ENCODE results near the gene IGSF8. TPM values are rescaled to one million over a fixed set of nuclear protein-coding genes. Genes with fewer than 3 reads are reported as not detected.

Gene IGSF8
- total RNA-seq, 1 experiment from 2014 or later, result 56.2 TPM

GRCh38 chr1:160130486-160130885 is 32.1 kb upstream of the IGSF8 start:
- H3K36me3 Mint-ChIP-seq (ENCODE audit: insufficient read depth in 1 of 3, low read depth in 3 of 3), result peaks cover 0 to 73% (median 72%) of the 10 kb centered on the region in 3 experiments; a peak in 6 of 7 replicates
- H2BK20ac ChIP-seq (ENCODE audit: low read depth, low read length, poor library complexity, severe bottlenecking), result no peak overlapping the region
- no peak overlapping the region for H3K4me2 ChIP-seq (ENCODE audit: insufficient read depth, insufficient read length, low read length)
- H3K27ac ChIP-seq (ENCODE audit: insufficient read length, low read depth, low read length), result no peak overlapping the region
- H3K56ac ChIP-seq (ENCODE audit: insufficient read length, low read depth, low read length), result no peak overlapping the region
- H3K4ac ChIP-seq (ENCODE audit: low read depth, low read length), result no peak overlapping the region
- H3K4me1 Mint-ChIP-seq, result peaks cover 0 to 6% of the 10 kb centered on the region in 2 experiments; a peak in 2 of 4 replicates
- H3K23ac ChIP-seq (ENCODE audit: insufficient read length, low read depth, low read length), result no peak overlapping the region
- no peak overlapping the region for H2AK5ac ChIP-seq (ENCODE audit: insufficient read length, low read length)
- H4K20me1 ChIP-seq (ENCODE audit: control insufficient read depth, insufficient read depth, insufficient read length), result no peaks in the 10 kb centered on the region
- no peak overlapping the region for H2BK15ac ChIP-seq (ENCODE audit: low read depth, low read length)
- no peak overlapping the region for H2AFZ ChIP-seq (ENCODE audit: low read length)
- peak overlapping the region in 1 of 2 experiments; percentile 24; a peak in 2 of 5 replicates for H3K4me3 Mint-ChIP-seq
- H3K23me2 ChIP-seq (ENCODE audit: insufficient read length, low read depth, low read length, poor library complexity, severe bottlenecking), result no peaks in the 10 kb centered on the region
- no peak overlapping the region for H4K8ac ChIP-seq (replicated peaks; ENCODE audit: insufficient read length, low read depth, low read length)
- no peaks in the 10 kb centered on the region for H3K79me1 ChIP-seq (ENCODE audit: insufficient read depth, low read depth, low read length, poor library complexity, severe bottlenecking)
- H3K27me3 Mint-ChIP-seq (ENCODE audit: low read depth), result peaks cover 2% of the 10 kb centered on the region
- H3K4me1 ChIP-seq (ENCODE audit: insufficient read depth, low read length), result 0 out of 2 replicates have a peak, but pooled peaks cover 1% of the 10 kb centered on the region
- no peak for DNase-seq
- no peaks in the 10 kb centered on the region for H3K9me3 Mint-ChIP-seq
- H3K9me3 ChIP-seq (ENCODE audit: control insufficient read depth, low read depth, low read length), result no peaks in the 10 kb centered on the region
- no peak overlapping the region for H4K91ac ChIP-seq (ENCODE audit: insufficient read length, low read depth, low read length)
- H3K9ac ChIP-seq (ENCODE audit: extremely low read depth, insufficient read length, low read length), result no peak overlapping the region
- H4K5ac ChIP-seq (ENCODE audit: insufficient read length, low read depth, low read length), result no peak overlapping the region
- no peak overlapping the region for H2BK12ac ChIP-seq (ENCODE audit: insufficient read length, low read depth, low read length)
- H2BK120ac ChIP-seq (ENCODE audit: low read depth, low read length, poor library complexity, severe bottlenecking), result no peak overlapping the region
- no peaks in the 10 kb centered on the region for H3K27me3 ChIP-seq (ENCODE audit: insufficient read depth, low read length)
- WGBS (ENCODE audit: extremely low coverage, insufficient read length, low lambda C conversion rate), result no CpG with 5 or more reads among the region's 5 CpGs
- H3K79me2 ChIP-seq (ENCODE audit: insufficient read depth, low read length), result no peaks in the 10 kb centered on the region
- no peak overlapping the region for H3T11ph ChIP-seq (ENCODE audit: low read length)
- no peak overlapping the region for H2BK5ac ChIP-seq (ENCODE audit: insufficient read length, low read length)
- H3K27ac Mint-ChIP-seq, result peak overlapping the region in 1 of 3 experiments; percentile 59; a peak in 1 of 7 replicates
- no peak overlapping the region for H3K14ac ChIP-seq (ENCODE audit: insufficient read depth, low read length)
- TF ChIP-seq CTCF (conservative IDR thresholded peaks at IDR 0.05), result no peak
- no peak overlapping the region for H3K18ac ChIP-seq (ENCODE audit: insufficient read length, low read depth, low read length)

Data from H9 (cell line).